ENCODE results near the gene DSEL. TPM values are rescaled to one million over a fixed set of nuclear protein-coding genes. Genes with fewer than 3 reads are reported as not detected.
A peak's percentile ranks its signal among the peaks of the same experiment; 100 is the strongest.

Gene DSEL
- total and polyA plus RNA-seq, 2 of the 8 experiments (the other 6 are each of a cell fraction or from before 2014, with no cell fraction given): 3.0 to 22.8 TPM

DNA sequence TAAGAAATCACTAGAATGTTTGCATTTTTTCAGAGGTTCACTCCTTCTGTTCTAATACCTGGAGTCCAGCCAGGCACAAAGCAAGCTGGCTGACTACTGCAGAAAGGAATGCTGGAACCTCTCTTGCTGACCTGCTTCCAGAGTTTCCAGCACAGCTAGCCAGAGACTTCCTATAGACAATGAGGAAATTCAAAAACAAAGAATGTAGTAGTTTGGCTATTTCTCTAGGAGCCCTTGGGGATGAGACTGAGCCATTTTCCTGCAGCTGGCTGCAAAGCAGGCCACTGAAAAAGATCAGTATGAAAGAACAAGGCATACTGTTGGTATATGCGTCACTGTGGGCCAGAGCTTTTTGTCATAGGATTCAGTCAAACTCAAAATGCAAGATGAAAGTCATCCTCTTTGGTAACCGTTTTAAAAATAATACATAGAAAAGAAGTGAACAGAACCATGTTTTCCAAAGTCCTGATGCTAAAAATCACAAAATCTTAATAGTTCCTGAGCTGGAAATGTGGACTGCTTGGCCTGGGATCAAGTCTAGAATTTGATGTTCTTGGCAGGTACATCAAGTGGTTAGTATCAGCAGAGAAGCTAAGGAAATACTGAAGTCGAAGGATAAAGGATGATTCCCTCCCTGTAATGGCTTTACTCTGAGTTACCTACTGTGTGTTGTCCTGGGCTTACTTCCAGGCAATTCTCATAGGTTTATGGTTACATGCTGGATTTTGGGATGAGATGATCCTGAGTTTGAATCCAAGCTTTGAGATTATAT lies 9.0 kb upstream of the DSEL start:
- no peaks in the 10 kb centered on the region for H3K27me3 ChIP-seq (replicated peaks in 1 of 4; ENCODE audit: control insufficient read depth in 3 of 4, extremely low read depth in 1 of 4, insufficient read depth in 3 of 4, low read length in 3 of 4)
- no peak overlapping the region for H3K27ac ChIP-seq (ENCODE audit: low read depth, low read length)
- no peaks in the 10 kb centered on the region for H3K79me2 ChIP-seq (ENCODE audit: control insufficient read depth in 1 of 2, insufficient read depth in 2 of 2, low read length in 2 of 2)
- TF ChIP-seq, protein P1, sequence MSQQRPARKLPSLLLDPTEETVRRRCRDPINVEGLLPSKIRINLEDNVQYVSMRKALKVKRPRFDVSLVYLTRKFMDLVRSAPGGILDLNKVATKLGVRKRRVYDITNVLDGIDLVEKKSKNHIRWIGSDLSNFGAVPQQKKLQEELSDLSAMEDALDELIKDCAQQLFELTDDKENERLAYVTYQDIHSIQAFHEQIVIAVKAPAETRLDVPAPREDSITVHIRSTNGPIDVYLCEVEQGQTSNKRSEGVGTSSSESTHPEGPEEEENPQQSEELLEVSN (IDR thresholded peaks at IDR 0.05): no peak
- TF ChIP-seq SUZ12 (IDR thresholded peaks at IDR 0.05; ENCODE audit: low read length): no peak
- peak; percentile 81 for TF ChIP-seq JUND (IDR thresholded peaks at IDR 0.05; ENCODE audit: low read length)
- H2BK12ac ChIP-seq (ENCODE audit: low read depth, low read length): no peak overlapping the region
- no peak overlapping the region for H2BK15ac ChIP-seq (ENCODE audit: low read length)
- H3K4me2 ChIP-seq (ENCODE audit: insufficient read depth in 1 of 2, low read depth in 2 of 2, low read length in 2 of 2): no peak overlapping the region
- CTCF ChIA-PET (ENCODE audit: partially characterized antibody): interaction anchor here (1.2 to 1.4 kb wide), 3 partner anchors 9 to 185 kb away, joined by 3 to 6 read pairs (median 3); partner anchors contain the start of gene DSEL
- H3K4me1 ChIP-seq (replicated peaks in 1 of 4; ENCODE audit: control insufficient read depth in 3 of 4, insufficient read depth in 4 of 4, low read length in 3 of 4): peaks cover 0 to 5% (median 4%) of the 10 kb centered on the region in 4 experiments; a peak in 3 of 7 replicates
- no peak for DNase-seq (ENCODE audit: low read depth in 1 of 2, low spot score in 2 of 2)
- no peaks in the 10 kb centered on the region; the same call in 1 of the 2 replicates for H3K23me2 ChIP-seq (ENCODE audit: low read depth, low read length)
- H3K18ac ChIP-seq (ENCODE audit: extremely low read depth, low read length): no peak overlapping the region
- H3K56ac ChIP-seq (replicated peaks; ENCODE audit: insufficient read length, low read depth, low read length): no peak overlapping the region
- H3K79me1 ChIP-seq (ENCODE audit: low read depth, low read length): no peaks in the 10 kb centered on the region
- no peak for FAIRE-seq
- H4K8ac ChIP-seq (ENCODE audit: extremely low read depth, insufficient read depth, low read length): no peak overlapping the region
- no peak overlapping the region for H3K4me3 ChIP-seq (ENCODE audit: extremely low read depth in 1 of 4, insufficient read depth in 2 of 4, low read depth in 3 of 4, low read length in 4 of 4)
- no peak overlapping the region for H3K23ac ChIP-seq (ENCODE audit: insufficient read length)
- 76% methylated on average over 3 of the region's 3 CpGs; no CpG with 5 or more reads in 1 of the 2 experiments for WGBS, 2 experiments (ENCODE audit: extremely low coverage in 1 of 2, insufficient coverage in 1 of 2, insufficient read length in 1 of 2, insufficient replicate concordance in 2 of 2, low coverage in 1 of 2, low lambda C conversion rate in 2 of 2, missing lambda C conversion rate in 1 of 2)
- H4K20me1 ChIP-seq (replicated peaks in 1 of 2; ENCODE audit: control insufficient read depth in 1 of 2, insufficient read depth in 2 of 2, low read length in 2 of 2): no peaks in the 10 kb centered on the region
- no peak overlapping the region for H2BK5ac ChIP-seq (ENCODE audit: low read depth, low read length)
- POLR2A ChIA-PET (ENCODE audit: partially characterized antibody): interaction anchor here (1.5 kb wide), 1 partner anchor 8 kb away, joined by 6 read pairs; the partner anchor contains the start of gene DSEL
- no peak overlapping the region for H4K5ac ChIP-seq (ENCODE audit: insufficient read length, low read depth, low read length)
- no peaks in the 10 kb centered on the region for H3K9me3 ChIP-seq (ENCODE audit: insufficient read depth in 2 of 2, low read depth in 1 of 2, low read length in 1 of 2)
- H2AK5ac ChIP-seq (ENCODE audit: low read depth, low read length): no peak overlapping the region
- H2BK120ac ChIP-seq (replicated peaks; ENCODE audit: low read depth, low read length): no peak overlapping the region
- H3K9ac ChIP-seq (replicated peaks in 1 of 4; ENCODE audit: extremely low read depth in 1 of 4, low read depth in 3 of 4, low read length in 3 of 4): no peak overlapping the region
- 0 out of 2 replicates have a peak overlapping the region, but pooled peaks have one; percentile 26 for H2AFZ ChIP-seq (ENCODE audit: low read length)
- H3K14ac ChIP-seq (ENCODE audit: insufficient read length): no peak overlapping the region
- no peak overlapping the region for H2BK20ac ChIP-seq (ENCODE audit: low read length)
- no peaks in the 10 kb centered on the region for H3K36me3 ChIP-seq (ENCODE audit: control insufficient read depth in 2 of 4, insufficient read depth in 4 of 4, low read length in 3 of 4)
- H4K91ac ChIP-seq (replicated peaks; ENCODE audit: insufficient read length, low read length): no peak overlapping the region
- no peak overlapping the region for H3K4ac ChIP-seq (replicated peaks; ENCODE audit: insufficient read length, low read depth, low read length)

Data from H1 (cell line).